GM18861 (cell line): ENCODE measurements around the gene TEAD2.

ENCODE experiments used
- ATAC-seq: cut with Tn5 transposase; IDR thresholded peaks from one replicate; pipeline ENCODE4 v1.9.1; 2021; ENCODE audit not compliant: unreplicated experiment

TEAD2 gene

GRCh38 chr19:49362048-49362928, at the start of gene TEAD2:
Gene TEAD2, minus strand, starts transcription at chr19:49362416. Its CDS starts 2,341 bp downstream, at chr19:49360075.
- no peak for ATAC-seq

- no peak for ATAC-seq
Measured at GRCh38 chr19:49411681-49412326, 49.6 kb upstream of the TEAD2 start.

GRCh38 chr19:49409441-49410029, 47.3 kb upstream of the TEAD2 start:
- no peak for ATAC-seq

- no peak for ATAC-seq
Measured at GRCh38 chr19:49408816-49409440, 46.7 kb upstream of the TEAD2 start.

GRCh38 chr19:49407482-49408015, 45.3 kb upstream of the TEAD2 start:
- no peak for ATAC-seq

GRCh38 chr19:49407079-49407478, 44.9 kb upstream of the TEAD2 start:
- no peak for ATAC-seq

- no peak for ATAC-seq
Measured at GRCh38 chr19:49403404-49404187, 41.4 kb upstream of the TEAD2 start.

GRCh38 chr19:49400029-49400428, 37.8 kb upstream of the TEAD2 start:
- ATAC-seq: no peak

- no peak for ATAC-seq
Measured at GRCh38 chr19:49398931-49399330, 36.7 kb upstream of the TEAD2 start.

GRCh38 chr19:49398001-49398615, 35.9 kb upstream of the TEAD2 start:
- ATAC-seq: no peak

- ATAC-seq: no peak
Measured at GRCh38 chr19:49396738-49397505, 34.7 kb upstream of the TEAD2 start.

GRCh38 chr19:49395581-49396407, 33.6 kb upstream of the TEAD2 start:
- ATAC-seq: no peak

GRCh38 chr19:49393881-49394280, 31.7 kb upstream of the TEAD2 start:
- no peak for ATAC-seq

- peak; percentile 59 for ATAC-seq
Measured at GRCh38 chr19:49391581-49392399, 29.6 kb upstream of the TEAD2 start.

GRCh38 chr19:49390929-49391359, 28.7 kb upstream of the TEAD2 start:
- no peak for ATAC-seq

- ATAC-seq: no peak
Measured at GRCh38 chr19:49390131-49390928, 28.1 kb upstream of the TEAD2 start.

GRCh38 chr19:49389406-49389805, 27.2 kb upstream of the TEAD2 start:
- no peak for ATAC-seq
